WERI-Rb-1 (cell line): ENCODE results near the gene TRAF3IP3.

Source experiments
- DNase-seq: peaks from one replicate; pipeline ENCODE4 v3.0.0-alpha.2; 2020
- H3K27ac ChIP-seq: fragments of 250-450 bp; sonication (Bioruptor Pico); 2 replicates; pipeline ENCODE4 v1.5.1; 2020; ENCODE audit warnings: mild to moderate bottlenecking, moderate library complexity
- H3K27me3 ChIP-seq: fragments of 250-450 bp; sonication (Bioruptor Pico); 2 replicates; pipeline ENCODE4 v1.5.1; 2021; ENCODE audit warnings: mild to moderate bottlenecking, low read depth, moderate library complexity; ENCODE audit not compliant: insufficient read depth, severe bottlenecking
- H3K36me3 ChIP-seq: fragments of 250-450 bp; sonication (Bioruptor Pico); 2 replicates; pipeline ENCODE4 v1.5.1; 2020; ENCODE audit warnings: mild to moderate bottlenecking, moderate library complexity
- H3K4me3 ChIP-seq: 2 replicates; pipeline ENCODE4 v1.5.1; 2011; ENCODE audit warnings: low read depth, mild to moderate bottlenecking, control low read depth, low read length
- H3K9me3 ChIP-seq: fragments of 250-450 bp; sonication (Bioruptor Pico); 2 replicates; pipeline ENCODE4 v1.5.1; 2021; ENCODE audit warnings: mild to moderate bottlenecking, moderate library complexity; ENCODE audit not compliant: severe bottlenecking
- CTCF ChIP-seq: IDR thresholded peaks from 2 replicates; pipeline ENCODE4 v1.5.1; 2011; ENCODE audit warnings: low read depth, mild to moderate bottlenecking, control low read depth, inconsistent platforms, low read length

The TRAF3IP3 gene

GRCh38 chr1:209817691-209818090 is 61.8 kb downstream of the TRAF3IP3 start:
- no peak overlapping the region for H3K4me3 ChIP-seq
- no peaks in the 10 kb centered on the region for H3K36me3 ChIP-seq
- H3K9me3 ChIP-seq = no peaks in the 10 kb centered on the region
- no peak for DNase-seq
- TF ChIP-seq CTCF = no peak
- no peaks in the 10 kb centered on the region for H3K27me3 ChIP-seq
- no peak overlapping the region for H3K27ac ChIP-seq

- DNase-seq = no peak
- TF ChIP-seq CTCF = no peak
- Histone ChIP-seq H3K27ac (no peak overlapping the region), H3K9me3 (no peaks in the 10 kb centered on the region), H3K27me3 (no peaks in the 10 kb centered on the region), H3K4me3 (no peak overlapping the region), H3K36me3 (no peaks in the 10 kb centered on the region)
Observed at GRCh38 chr1:209819058-209819457, 63.2 kb downstream of the TRAF3IP3 start.

- Histone ChIP-seq H3K4me3 (no peak overlapping the region), H3K36me3 (no peaks in the 10 kb centered on the region), H3K27me3 (no peaks in the 10 kb centered on the region), H3K27ac (no peak overlapping the region), H3K9me3 (no peaks in the 10 kb centered on the region)
- DNase-seq = no peak
- no peak for TF ChIP-seq CTCF
Observed at GRCh38 chr1:209820986-209821385, 65.1 kb downstream of the TRAF3IP3 start.

- H3K27ac ChIP-seq = no peak overlapping the region
- no peak for TF ChIP-seq CTCF
- DNase-seq = no peak
- H3K36me3 ChIP-seq = no peaks in the 10 kb centered on the region
- no peaks in the 10 kb centered on the region for H3K9me3 ChIP-seq
- no peaks in the 10 kb centered on the region for H3K27me3 ChIP-seq
- H3K4me3 ChIP-seq = no peak overlapping the region
Observed at GRCh38 chr1:209822706-209823105, 66.9 kb downstream of the TRAF3IP3 start.

GRCh38 chr1:209823143-209824041 is 67.5 kb downstream of the TRAF3IP3 start:
- no peak for DNase-seq

More at GRCh38 chr1:209823143-209824041, 67.5 kb downstream of the TRAF3IP3 start:
- Histone ChIP-seq H3K27ac (no peak overlapping the region), H3K9me3 (no peaks in the 10 kb centered on the region), H3K27me3 (no peaks in the 10 kb centered on the region), H3K4me3 (no peak overlapping the region), H3K36me3 (no peaks in the 10 kb centered on the region)
- TF ChIP-seq CTCF = peak; percentile 59
